WTC11 (cell line): ENCODE results near the gene BCAR3. TPM values are rescaled to one million over a fixed set of nuclear protein-coding genes. Genes with fewer than 3 reads are reported as not detected.

ENCODE experiments used
- ATAC-seq: fragments of 200-7000 bp; cut with Tn5 transposase; 2 replicates; pipeline ENCODE4 v1.10.0; 2021; ENCODE audit warnings: mild to moderate bottlenecking, moderate library complexity
- CTCF ChIA-PET: fragments of 300-600 bp; sonication (Branson Sonifier 250); formaldehyde crosslinking; loops from one replicate; lab custom pipeline; 2021; ENCODE audit warnings: antibody characterized with exemption; lab: Charles Lee
- POLR2A ChIA-PET: fragments of 350-600 bp; sonication (Branson Sonifier 250); formaldehyde crosslinking; loops from one replicate; lab custom pipeline; 2021; ENCODE audit warnings: antibody characterized with exemption; lab: Charles Lee
- DNase-seq: peaks from one replicate; pipeline ENCODE4 v3.0.0; 2021; ENCODE audit warnings: low spot score
- H3K27ac Mint-ChIP-seq: 2 replicates; pipeline ENCODE4 v1.8.0; 2021; ENCODE audit warnings: mixed read lengths
- H3K27me3 Mint-ChIP-seq: 2 replicates; pipeline ENCODE4 v1.8.0; 2021; ENCODE audit warnings: low read depth, mild to moderate bottlenecking, moderate library complexity, mixed read lengths
- H3K36me3 Mint-ChIP-seq: 2 replicates; pipeline ENCODE4 v1.8.0; 2021; ENCODE audit warnings: mixed read lengths
- H3K4me1 Mint-ChIP-seq: 2 replicates; pipeline ENCODE4 v1.8.0; 2022; ENCODE audit warnings: mixed read lengths
- H3K4me3 Mint-ChIP-seq: 2 replicates; pipeline ENCODE4 v1.8.0; 2021; ENCODE audit warnings: mild to moderate bottlenecking, moderate library complexity, mixed read lengths
- H3K9me3 Mint-ChIP-seq: 2 replicates; pipeline ENCODE4 v1.8.0; 2021; ENCODE audit warnings: mixed read lengths
- CBFB ChIP-seq: sonication (generic); formaldehyde crosslinking; IDR thresholded peaks from 2 replicates; pipeline ENCODE4 v1.8.1; 2022; ENCODE audit warnings: mild to moderate bottlenecking, low read depth, missing genetic modification reagents
- CREB1 ChIP-seq: sonication (generic); formaldehyde crosslinking; IDR thresholded peaks from 2 replicates; pipeline ENCODE4 v1.8.0; 2023; ENCODE audit warnings: mild to moderate bottlenecking, missing genetic modification reagents
- CREM ChIP-seq: sonication (generic); formaldehyde crosslinking; IDR thresholded peaks from 2 replicates; pipeline ENCODE4 v1.8.1; 2022; ENCODE audit warnings: mild to moderate bottlenecking, missing genetic modification reagents, moderate library complexity
- GTF2I ChIP-seq: fragments of 250-450 bp; sonication (Bioruptor Pico); conservative IDR thresholded peaks from 2 replicates; pipeline ENCODE4 v1.4.0; 2021; ENCODE audit warnings: mild to moderate bottlenecking
- NR2C2 ChIP-seq: sonication (generic); formaldehyde crosslinking; IDR thresholded peaks from 2 replicates; pipeline ENCODE4 v1.8.0; 2022; ENCODE audit warnings: mild to moderate bottlenecking, missing genetic modification reagents
- NR3C1 ChIP-seq: sonication (generic); formaldehyde crosslinking; conservative IDR thresholded peaks from 2 replicates; pipeline ENCODE4 v1.8.1; 2023; ENCODE audit warnings: low read depth, mild to moderate bottlenecking, missing genetic modification reagents
- OVOL2 ChIP-seq: fragments of 250-450 bp; sonication (Bioruptor Pico); IDR thresholded peaks from 2 replicates; pipeline ENCODE4 v1.9.0; 2021; ENCODE audit warnings: mild to moderate bottlenecking, borderline replicate concordance
- RORB ChIP-seq: fragments of 250-450 bp; sonication (Bioruptor Pico); IDR thresholded peaks from 2 replicates; pipeline ENCODE4 v1.9.0; 2021; ENCODE audit warnings: mild to moderate bottlenecking
- SOX15 ChIP-seq: fragments of 250-450 bp; sonication (Bioruptor Pico); IDR thresholded peaks from 2 replicates; pipeline ENCODE4 v1.9.0; 2021; ENCODE audit warnings: mild to moderate bottlenecking
- ZNF121 ChIP-seq: sonication (generic); formaldehyde crosslinking; IDR thresholded peaks from 2 replicates; pipeline ENCODE4 v1.8.0; 2023; ENCODE audit warnings: missing genetic modification reagents
- ZNF423 ChIP-seq: fragments of 250-450 bp; sonication (Bioruptor Pico); IDR thresholded peaks from 2 replicates; pipeline ENCODE4 v2.1.2; 2022; ENCODE audit warnings: mild to moderate bottlenecking, moderate library complexity
- total RNA-seq: library from RNA; stranded (reverse); gene quantifications from 3 replicates; pipeline ENCODE4 v1.2.3, GENCODE V29; 2021
- TF ChIP-seq, protein P1 (sequence below): sonication (generic); formaldehyde crosslinking; IDR thresholded peaks from 2 replicates; pipeline ENCODE4 v1.8.0; 2022; ENCODE audit warnings: mild to moderate bottlenecking, missing genetic modification reagents
- TF ChIP-seq, protein P2 (sequence below): fragments of 250-450 bp; sonication (Bioruptor Pico); IDR thresholded peaks from 2 replicates; pipeline ENCODE4 v1.8.0; 2021; ENCODE audit warnings: mild to moderate bottlenecking
- TF ChIP-seq, protein P3 (sequence below): sonication (generic); formaldehyde crosslinking; IDR thresholded peaks from 2 replicates; pipeline ENCODE4 v1.8.0; 2022; ENCODE audit warnings: mild to moderate bottlenecking, missing genetic modification reagents
- TF ChIP-seq, protein P4 (sequence below): sonication (generic); formaldehyde crosslinking; IDR thresholded peaks from 2 replicates; pipeline ENCODE4 v1.8.1; 2023; ENCODE audit warnings: mild to moderate bottlenecking, missing genetic modification reagents, moderate library complexity
- TF ChIP-seq, protein P5 (sequence below): sonication (generic); formaldehyde crosslinking; conservative IDR thresholded peaks from 2 replicates; pipeline ENCODE4 v1.8.1; 2022; ENCODE audit warnings: mild to moderate bottlenecking, missing genetic modification reagents
- TF ChIP-seq, protein P6 (sequence below): fragments of 250-450 bp; sonication (Bioruptor Pico); IDR thresholded peaks from 2 replicates; pipeline ENCODE4 v2.1.2; 2022; ENCODE audit warnings: mild to moderate bottlenecking, moderate library complexity
- TF ChIP-seq, protein P7 (sequence below): fragments of 250-450 bp; sonication (Bioruptor Pico); conservative IDR thresholded peaks from 2 replicates; pipeline ENCODE4 v1.9.0; 2021; ENCODE audit warnings: mild to moderate bottlenecking

BCAR3 gene
- total RNA-seq, 1 experiment from 2014 or later: 14.8 TPM

DNA sequence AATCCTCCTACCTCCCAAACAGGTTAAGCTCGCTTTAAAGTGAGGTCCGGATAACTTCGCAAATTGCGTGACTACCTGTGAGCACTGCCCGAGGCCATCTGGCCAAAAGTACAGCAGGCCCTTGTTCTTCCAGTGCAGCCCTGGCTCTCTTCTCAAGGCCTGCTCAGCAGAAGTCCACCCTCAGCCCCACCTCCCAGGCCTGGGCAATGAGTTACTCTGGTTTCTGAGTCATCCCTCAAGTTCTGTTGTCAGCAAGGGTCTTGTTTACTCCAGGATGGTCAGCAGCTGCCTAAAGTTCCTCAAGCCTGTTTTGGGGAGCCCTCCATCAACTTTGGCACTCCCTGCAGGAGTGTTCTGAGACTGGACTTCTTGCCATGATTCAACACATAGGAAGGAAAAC is 101.7 kb downstream of the BCAR3 start:
- Mint-ChIP-seq H3K27ac (no peak overlapping the region), H3K4me1 (peaks cover 13% of the 10 kb centered on the region), H3K36me3 (peaks cover 22% of the 10 kb centered on the region; the same call in 1 of the 2 replicates), H3K9me3 (no peaks in the 10 kb centered on the region), H3K4me3 (no peak overlapping the region), H3K27me3 (no peaks in the 10 kb centered on the region)
- DNase-seq (no peak), ATAC-seq (no peak)
- ChIA-PET POLR2A (no interaction called here), CTCF (interaction anchor here (0.5 kb wide), 1 partner anchor 40 kb away, joined by 3 read pairs; no protein-coding TSS in a partner anchor)
- TF ChIP-seq, protein P1, sequence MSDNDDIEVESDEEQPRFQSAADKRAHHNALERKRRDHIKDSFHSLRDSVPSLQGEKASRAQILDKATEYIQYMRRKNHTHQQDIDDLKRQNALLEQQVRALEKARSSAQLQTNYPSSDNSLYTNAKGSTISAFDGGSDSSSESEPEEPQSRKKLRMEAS (CRISPR knock-in tag): no peak
- TF ChIP-seq GTF2I (no peak), SOX15 (CRISPR knock-in tag) (no peak), CBFB (CRISPR knock-in tag) (no peak), OVOL2 (CRISPR knock-in tag) (no peak), ZNF423 (CRISPR knock-in tag) (no peak), CREB1 (CRISPR knock-in tag) (no peak), ZNF121 (CRISPR knock-in tag) (no peak), NR2C2 (no peak), CREM (no peak)
- TF ChIP-seq, protein P2, sequence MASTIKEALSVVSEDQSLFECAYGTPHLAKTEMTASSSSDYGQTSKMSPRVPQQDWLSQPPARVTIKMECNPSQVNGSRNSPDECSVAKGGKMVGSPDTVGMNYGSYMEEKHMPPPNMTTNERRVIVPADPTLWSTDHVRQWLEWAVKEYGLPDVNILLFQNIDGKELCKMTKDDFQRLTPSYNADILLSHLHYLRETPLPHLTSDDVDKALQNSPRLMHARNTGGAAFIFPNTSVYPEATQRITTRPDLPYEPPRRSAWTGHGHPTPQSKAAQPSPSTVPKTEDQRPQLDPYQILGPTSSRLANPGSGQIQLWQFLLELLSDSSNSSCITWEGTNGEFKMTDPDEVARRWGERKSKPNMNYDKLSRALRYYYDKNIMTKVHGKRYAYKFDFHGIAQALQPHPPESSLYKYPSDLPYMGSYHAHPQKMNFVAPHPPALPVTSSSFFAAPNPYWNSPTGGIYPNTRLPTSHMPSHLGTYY (CRISPR knock-in tag): no peak
- TF ChIP-seq, protein P3, sequence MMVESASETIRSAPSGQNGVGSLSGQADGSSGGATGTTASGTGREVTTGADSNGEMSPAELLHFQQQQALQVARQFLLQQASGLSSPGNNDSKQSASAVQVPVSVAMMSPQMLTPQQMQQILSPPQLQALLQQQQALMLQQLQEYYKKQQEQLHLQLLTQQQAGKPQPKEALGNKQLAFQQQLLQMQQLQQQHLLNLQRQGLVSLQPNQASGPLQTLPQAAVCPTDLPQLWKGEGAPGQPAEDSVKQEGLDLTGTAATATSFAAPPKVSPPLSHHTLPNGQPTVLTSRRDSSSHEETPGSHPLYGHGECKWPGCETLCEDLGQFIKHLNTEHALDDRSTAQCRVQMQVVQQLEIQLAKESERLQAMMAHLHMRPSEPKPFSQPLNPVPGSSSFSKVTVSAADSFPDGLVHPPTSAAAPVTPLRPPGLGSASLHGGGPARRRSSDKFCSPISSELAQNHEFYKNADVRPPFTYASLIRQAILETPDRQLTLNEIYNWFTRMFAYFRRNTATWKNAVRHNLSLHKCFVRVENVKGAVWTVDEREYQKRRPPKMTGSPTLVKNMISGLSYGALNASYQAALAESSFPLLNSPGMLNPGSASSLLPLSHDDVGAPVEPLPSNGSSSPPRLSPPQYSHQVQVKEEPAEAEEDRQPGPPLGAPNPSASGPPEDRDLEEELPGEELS (CRISPR knock-in tag): no peak
- TF ChIP-seq, protein P4, sequence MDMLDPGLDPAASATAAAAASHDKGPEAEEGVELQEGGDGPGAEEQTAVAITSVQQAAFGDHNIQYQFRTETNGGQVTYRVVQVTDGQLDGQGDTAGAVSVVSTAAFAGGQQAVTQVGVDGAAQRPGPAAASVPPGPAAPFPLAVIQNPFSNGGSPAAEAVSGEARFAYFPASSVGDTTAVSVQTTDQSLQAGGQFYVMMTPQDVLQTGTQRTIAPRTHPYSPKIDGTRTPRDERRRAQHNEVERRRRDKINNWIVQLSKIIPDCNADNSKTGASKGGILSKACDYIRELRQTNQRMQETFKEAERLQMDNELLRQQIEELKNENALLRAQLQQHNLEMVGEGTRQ (CRISPR knock-in tag): no peak
- TF ChIP-seq, protein P5, sequence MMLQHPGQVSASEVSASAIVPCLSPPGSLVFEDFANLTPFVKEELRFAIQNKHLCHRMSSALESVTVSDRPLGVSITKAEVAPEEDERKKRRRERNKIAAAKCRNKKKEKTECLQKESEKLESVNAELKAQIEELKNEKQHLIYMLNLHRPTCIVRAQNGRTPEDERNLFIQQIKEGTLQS: no peak

DNA sequence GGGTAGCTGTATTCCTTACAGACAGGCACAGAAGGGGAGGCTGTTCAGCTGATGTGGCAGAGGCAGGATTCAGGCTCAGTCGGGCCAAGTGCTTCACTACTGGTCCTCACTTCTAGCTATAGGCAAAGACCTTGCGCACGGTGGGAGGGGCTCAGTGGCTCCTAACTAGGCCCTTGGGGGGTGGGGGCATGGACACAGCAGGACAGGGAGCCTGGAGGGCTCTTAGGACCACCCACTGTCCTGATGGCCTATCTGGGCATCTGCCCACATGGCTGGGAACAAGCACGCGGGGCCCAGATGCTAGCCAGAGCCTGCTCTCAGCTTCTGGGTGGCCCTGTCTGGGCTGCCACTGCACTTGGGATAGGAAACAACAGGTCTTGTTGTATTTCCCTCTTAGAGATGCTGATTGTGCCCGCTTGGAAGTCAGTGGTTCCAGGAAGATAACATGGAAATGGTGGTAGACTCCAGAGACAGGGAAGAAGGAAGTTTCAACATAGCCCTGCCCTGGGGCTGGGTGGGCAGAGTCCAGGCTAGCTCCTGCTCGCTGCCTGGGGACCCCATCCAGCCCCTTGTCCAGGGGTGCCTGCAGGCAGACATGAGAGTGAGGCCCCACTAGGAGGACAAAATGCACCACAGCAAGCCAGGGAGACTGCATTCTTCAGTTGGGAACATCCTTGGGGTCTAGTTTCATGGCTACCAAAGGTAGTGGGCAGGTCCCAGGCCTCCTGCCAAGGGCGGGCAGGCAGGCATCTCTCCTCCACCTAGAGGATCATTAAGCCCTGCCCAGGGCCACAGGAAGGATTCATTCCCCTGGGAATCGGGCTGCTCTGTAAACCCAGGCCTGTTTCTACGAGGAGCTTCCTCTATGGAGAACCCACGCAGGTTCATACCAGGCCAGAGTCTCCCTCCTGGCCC is 102.5 kb downstream of the BCAR3 start:
- Mint-ChIP-seq H3K27ac (no peak overlapping the region), H3K9me3 (no peaks in the 10 kb centered on the region)
- TF ChIP-seq RORB (CRISPR knock-in tag) (no peak), GTF2I (no peak), NR3C1 (CRISPR knock-in tag) (no peak)
- TF ChIP-seq, protein P6, sequence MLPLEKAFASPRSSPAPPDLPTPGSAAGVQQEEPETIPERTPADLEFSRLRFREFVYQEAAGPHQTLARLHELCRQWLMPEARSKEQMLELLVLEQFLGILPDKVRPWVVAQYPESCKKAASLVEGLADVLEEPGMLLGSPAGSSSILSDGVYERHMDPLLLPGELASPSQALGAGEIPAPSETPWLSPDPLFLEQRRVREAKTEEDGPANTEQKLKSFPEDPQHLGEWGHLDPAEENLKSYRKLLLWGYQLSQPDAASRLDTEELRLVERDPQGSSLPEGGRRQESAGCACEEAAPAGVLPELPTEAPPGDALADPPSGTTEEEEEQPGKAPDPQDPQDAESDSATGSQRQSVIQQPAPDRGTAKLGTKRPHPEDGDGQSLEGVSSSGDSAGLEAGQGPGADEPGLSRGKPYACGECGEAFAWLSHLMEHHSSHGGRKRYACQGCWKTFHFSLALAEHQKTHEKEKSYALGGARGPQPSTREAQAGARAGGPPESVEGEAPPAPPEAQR (CRISPR knock-in tag): no peak
- TF ChIP-seq, protein P7, sequence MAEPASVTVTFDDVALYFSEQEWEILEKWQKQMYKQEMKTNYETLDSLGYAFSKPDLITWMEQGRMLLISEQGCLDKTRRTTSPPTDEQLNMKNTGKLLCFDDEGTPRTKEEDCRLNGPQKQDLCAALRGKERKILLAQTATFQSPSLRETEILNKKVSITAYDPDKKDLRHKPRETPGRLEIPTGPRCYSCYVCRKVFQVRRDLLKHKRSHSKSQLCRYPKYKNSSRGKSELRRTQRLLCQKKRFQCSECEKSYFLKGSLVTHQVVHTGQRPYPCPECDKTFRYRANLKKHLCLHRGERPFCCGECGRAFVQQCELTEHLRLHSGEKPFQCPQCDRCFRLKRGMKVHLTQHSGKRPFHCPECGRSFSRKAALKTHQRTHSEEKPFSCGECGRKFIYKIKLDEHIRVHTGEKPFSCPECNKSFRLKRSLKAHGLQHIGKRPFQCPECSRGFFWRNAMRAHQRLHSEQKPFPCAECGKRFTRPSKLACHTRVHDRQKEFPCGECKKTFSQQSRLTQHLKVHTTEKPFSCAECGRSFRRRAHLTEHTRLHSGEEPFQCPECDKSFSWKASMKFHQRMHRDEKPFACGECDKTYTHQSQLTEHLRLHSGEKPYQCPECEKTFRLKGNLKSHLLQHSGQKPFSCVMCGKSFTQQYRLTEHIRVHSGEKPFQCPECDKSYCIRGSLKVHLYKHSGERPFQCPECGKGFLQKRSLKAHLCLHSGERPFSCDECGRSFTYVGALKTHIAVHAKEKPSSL (CRISPR knock-in tag): no peak
- TF ChIP-seq, all 79 proteins: peak for 0
- POLR2A ChIA-PET: no interaction called here
- no peak for ATAC-seq
- peaks cover 9% of the 10 kb centered on the region for H3K4me1 Mint-ChIP-seq
- no peaks in the 10 kb centered on the region for H3K27me3 Mint-ChIP-seq
- H3K36me3 Mint-ChIP-seq: peaks cover 24% of the 10 kb centered on the region
- no peak overlapping the region for H3K4me3 Mint-ChIP-seq
- CTCF ChIA-PET: interaction anchor here (1.0 to 1.4 kb wide), 2 partner anchors 40 to 65 kb away, joined by 3 to 5 read pairs; no protein-coding TSS in a partner anchor
- no peak for DNase-seq
